GM12873 (cell line): ENCODE measurements around the gene SMPDL3A.

Experiments
- TF ChIP-seq, protein P1 (sequence below): IDR thresholded peaks from 2 replicates; pipeline ENCODE4 v1.5.1; 2012; ENCODE audit warnings: low read depth, mild to moderate bottlenecking, moderate library complexity, low read length, control low read depth; ENCODE audit not compliant: insufficient read depth; ENCODE audit errors: missing control alignments

The SMPDL3A gene

GRCh38 chr6:122799916-122800686, 11.0 kb downstream of the SMPDL3A start:
- TF ChIP-seq, protein P1, sequence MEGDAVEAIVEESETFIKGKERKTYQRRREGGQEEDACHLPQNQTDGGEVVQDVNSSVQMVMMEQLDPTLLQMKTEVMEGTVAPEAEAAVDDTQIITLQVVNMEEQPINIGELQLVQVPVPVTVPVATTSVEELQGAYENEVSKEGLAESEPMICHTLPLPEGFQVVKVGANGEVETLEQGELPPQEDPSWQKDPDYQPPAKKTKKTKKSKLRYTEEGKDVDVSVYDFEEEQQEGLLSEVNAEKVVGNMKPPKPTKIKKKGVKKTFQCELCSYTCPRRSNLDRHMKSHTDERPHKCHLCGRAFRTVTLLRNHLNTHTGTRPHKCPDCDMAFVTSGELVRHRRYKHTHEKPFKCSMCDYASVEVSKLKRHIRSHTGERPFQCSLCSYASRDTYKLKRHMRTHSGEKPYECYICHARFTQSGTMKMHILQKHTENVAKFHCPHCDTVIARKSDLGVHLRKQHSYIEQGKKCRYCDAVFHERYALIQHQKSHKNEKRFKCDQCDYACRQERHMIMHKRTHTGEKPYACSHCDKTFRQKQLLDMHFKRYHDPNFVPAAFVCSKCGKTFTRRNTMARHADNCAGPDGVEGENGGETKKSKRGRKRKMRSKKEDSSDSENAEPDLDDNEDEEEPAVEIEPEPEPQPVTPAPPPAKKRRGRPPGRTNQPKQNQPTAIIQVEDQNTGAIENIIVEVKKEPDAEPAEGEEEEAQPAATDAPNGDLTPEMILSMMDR = no peak

DNA sequence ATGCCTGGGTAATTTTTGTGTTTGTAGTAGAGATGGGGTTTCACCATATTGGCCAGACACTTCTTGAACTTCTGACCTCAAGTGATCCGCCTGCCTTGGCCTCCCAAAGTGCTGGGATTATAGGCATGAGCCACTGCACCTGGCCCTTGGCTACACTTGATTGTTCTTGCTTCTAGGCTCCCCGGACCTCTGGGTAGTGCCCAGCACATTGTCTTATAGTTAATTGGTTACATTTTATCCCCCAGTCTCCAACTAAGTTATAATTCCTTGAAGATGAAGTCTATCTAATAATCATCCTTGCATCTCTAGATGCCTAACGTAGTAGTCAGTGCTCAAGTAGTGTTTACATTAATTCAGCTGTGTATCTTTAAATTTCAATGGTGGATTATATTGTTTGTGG, 11.8 kb downstream of the SMPDL3A start:
- TF ChIP-seq, protein P1 = no peak

- TF ChIP-seq, protein P1 = no peak
These were observed 12.3 kb downstream of the SMPDL3A start for GRCh38 chr6:122801397-122801796.

DNA sequence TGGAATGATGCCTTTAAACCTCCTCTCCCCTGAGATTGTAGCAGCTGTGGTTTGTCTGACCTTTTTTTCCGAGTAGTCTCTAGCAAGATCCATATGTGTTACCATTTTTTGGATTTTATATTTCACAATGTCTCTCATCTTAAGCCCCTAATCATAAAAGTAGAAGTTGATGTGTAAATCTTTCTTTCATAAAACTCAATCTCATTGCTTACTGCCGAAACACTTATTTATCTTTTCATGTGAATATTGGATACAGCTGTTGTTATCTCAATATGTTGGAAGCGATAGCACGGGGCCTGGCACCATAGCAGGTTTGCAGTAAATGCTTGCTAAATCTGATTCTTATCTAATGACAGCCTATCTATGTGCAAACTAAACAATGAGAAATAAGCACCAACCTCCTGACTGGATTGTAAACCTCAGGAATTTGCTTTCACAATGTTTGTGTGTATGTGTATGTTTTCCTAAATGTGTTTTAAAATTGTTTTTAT, 14.2 kb downstream of the SMPDL3A start:
- TF ChIP-seq, protein P1 = no peak

DNA sequence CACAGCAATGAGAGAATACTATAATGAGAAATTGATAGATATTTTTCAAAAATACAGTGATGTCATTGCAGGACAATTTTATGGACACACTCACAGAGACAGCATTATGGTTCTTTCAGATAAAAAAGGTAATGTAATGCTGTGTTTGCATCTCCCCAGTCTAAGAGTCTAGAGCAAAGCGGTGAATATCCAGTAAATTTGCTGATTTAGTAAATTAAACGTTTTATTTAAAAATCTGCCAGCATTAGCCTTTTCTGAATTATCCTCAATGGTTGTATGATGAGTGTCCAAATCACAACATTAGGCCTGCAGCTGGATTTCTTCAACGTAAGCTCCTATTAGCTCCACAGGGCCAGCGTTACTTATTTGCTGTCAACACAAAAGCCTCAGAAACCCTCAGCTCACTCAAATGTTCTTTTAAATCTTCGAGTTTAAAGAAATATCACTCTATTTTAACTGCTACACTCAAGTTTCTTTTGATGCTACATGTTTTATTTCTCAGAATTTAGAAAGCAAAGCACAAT, 16.0 kb downstream of the SMPDL3A start:
- TF ChIP-seq, protein P1 = no peak

DNA sequence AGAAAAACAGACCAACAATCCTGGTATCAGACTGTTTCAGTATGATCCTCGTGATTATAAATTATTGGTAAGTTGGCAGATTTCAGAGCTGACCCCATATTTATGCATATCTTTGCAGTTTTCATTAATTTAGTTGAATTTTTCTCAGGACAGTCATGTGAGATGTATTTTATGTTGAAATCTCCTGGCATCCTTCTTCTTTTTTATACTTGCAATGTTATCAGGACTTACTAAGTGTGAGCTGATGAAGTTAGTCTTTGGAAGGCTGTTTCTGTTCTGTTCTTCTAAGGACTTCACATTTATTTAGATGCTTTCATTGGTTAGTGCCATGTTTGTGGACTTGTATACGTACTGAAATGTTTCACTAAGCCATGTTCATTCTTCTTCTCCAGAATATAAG, 17.2 kb downstream of the SMPDL3A start:
- TF ChIP-seq, protein P1 = no peak

DNA sequence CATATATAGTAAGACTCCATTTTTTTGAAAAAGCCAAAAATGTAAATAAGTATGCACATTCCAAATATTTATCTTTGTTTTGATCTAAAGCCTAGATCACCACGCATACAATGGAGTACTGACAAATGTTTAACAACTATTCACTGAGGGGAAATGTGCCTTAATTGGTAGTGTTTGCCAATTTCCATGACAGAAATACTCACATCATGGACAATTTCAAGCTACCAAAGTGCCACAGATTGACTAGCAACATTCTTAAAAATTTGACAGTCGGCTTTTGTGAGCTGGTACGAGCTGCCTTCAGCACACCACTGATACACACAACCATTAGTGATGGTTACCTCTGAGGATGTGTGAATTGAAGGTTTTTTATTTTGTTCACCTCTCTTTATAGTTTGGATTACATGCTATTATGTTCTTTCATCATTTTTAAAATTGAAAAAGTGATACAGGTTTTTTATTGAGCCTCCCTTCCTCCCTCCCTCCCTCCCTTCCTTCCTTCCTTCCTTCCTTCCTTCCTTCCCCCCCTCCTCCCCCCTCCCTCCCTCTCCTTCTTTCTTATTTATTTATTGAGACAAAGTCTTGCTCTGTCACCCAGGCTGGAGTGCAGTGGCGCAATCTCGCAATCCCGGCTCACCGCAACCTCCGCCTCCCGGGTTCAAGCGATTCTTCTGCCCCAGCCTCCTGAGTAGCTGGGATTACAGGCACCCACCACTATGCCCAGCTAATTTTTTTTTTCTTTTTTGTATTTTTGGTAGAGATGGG, 19.2 kb downstream of the SMPDL3A start:
- TF ChIP-seq, protein P1 = no peak
